GM23338 (cell line): ENCODE measurements around the gene ARHGEF39. TPM values are rescaled to one million over a fixed set of nuclear protein-coding genes. Genes with fewer than 3 reads are reported as not detected.

Experiments
- ATAC-seq: fragments of 200-7000 bp; cut with Tn5 transposase; 3 replicates; pipeline ENCODE4 v1.9.1; 2020
- DNase-seq: peaks from one replicate; pipeline ENCODE4 v3.0.0-alpha.2; 2015; ENCODE audit warnings: low spot score
- H2AFZ ChIP-seq: fragments of 200-600 bp; sonication (generic); 2 replicates; pipeline ENCODE4 v1.8.0; 2016; ENCODE audit warnings: antibody characterized with exemption, mild to moderate bottlenecking, moderate library complexity
- H3F3A ChIP-seq: fragments of 200-600 bp; sonication (generic); replicated peaks from 2 replicates; pipeline ENCODE4 v1.8.0; 2017; ENCODE audit warnings: antibody characterized with exemption, mixed run types, low read depth
- H3K27ac ChIP-seq: fragments of 200-600 bp; sonication (generic); 2 replicates; pipeline ENCODE4 v1.6.1; 2016; ENCODE audit warnings: low read depth
- H3K27me3 ChIP-seq: fragments of 200-600 bp; sonication (generic); 2 replicates; pipeline ENCODE4 v1.8.0; 2016; ENCODE audit warnings: mild to moderate bottlenecking, mixed run types, moderate library complexity; ENCODE audit not compliant: insufficient read depth
- H3K36me3 ChIP-seq: fragments of 200-600 bp; sonication (generic); 2 replicates; pipeline ENCODE4 v1.8.0; 2016; ENCODE audit warnings: mild to moderate bottlenecking; ENCODE audit not compliant: insufficient read depth
- H3K4me1 ChIP-seq: fragments of 200-600 bp; sonication (generic); 2 replicates; pipeline ENCODE4 v1.8.0; 2016; ENCODE audit warnings: mild to moderate bottlenecking, moderate library complexity; ENCODE audit not compliant: insufficient read depth
- H3K4me2 ChIP-seq: fragments of 200-600 bp; sonication (generic); 2 replicates; pipeline ENCODE4 v1.7.1; 2017; ENCODE audit warnings: mixed run types
- H3K4me3 ChIP-seq: fragments of 200-600 bp; sonication (generic); 2 replicates; pipeline ENCODE4 v1.6.1; 2016; ENCODE audit warnings: mixed run types
- H3K79me2 ChIP-seq: fragments of 200-600 bp; sonication (generic); replicated peaks from 2 replicates; pipeline ENCODE4 v1.8.0; 2017; ENCODE audit warnings: mild to moderate bottlenecking; ENCODE audit not compliant: insufficient read depth
- H3K9me2 ChIP-seq: fragments of 200-600 bp; sonication (generic); 2 replicates; pipeline ENCODE4 v1.8.0; 2017; ENCODE audit not compliant: insufficient read depth
- H4K20me1 ChIP-seq: fragments of 200-600 bp; sonication (generic); replicated peaks from 2 replicates; pipeline ENCODE4 v1.8.0; 2017; ENCODE audit warnings: mild to moderate bottlenecking; ENCODE audit not compliant: insufficient read depth
- H3K27ac Mint-ChIP-seq: 2 replicates; pipeline ENCODE4 v1.8.0; 2020; ENCODE audit warnings: inconsistent platforms, mild to moderate bottlenecking, moderate library complexity, mixed read lengths
- H3K27me3 Mint-ChIP-seq: 3 replicates; pipeline ENCODE4 v1.8.0; 2022; ENCODE audit warnings: low read depth, mild to moderate bottlenecking, moderate library complexity, mixed read lengths, inconsistent platforms; ENCODE audit not compliant: insufficient read depth, poor library complexity
- H3K36me3 Mint-ChIP-seq: 3 replicates; pipeline ENCODE4 v1.8.0; 2021; ENCODE audit warnings: low read depth, mild to moderate bottlenecking, inconsistent platforms, moderate library complexity, mixed read lengths
- H3K4me1 Mint-ChIP-seq: 3 replicates; pipeline ENCODE4 v1.8.0; 2020; ENCODE audit warnings: mild to moderate bottlenecking, inconsistent platforms, mixed read lengths
- H3K4me3 Mint-ChIP-seq: 3 replicates; pipeline ENCODE4 v1.8.0; 2021; ENCODE audit warnings: moderate library complexity, mild to moderate bottlenecking, inconsistent platforms, mixed read lengths
- H3K9me3 Mint-ChIP-seq: 3 replicates; pipeline ENCODE4 v1.8.0; 2020; ENCODE audit warnings: moderate library complexity, mild to moderate bottlenecking, inconsistent platforms, mixed read lengths
- CREB1 ChIP-seq: fragments of 250-450 bp; sonication (Bioruptor Pico); IDR thresholded peaks from 2 replicates; pipeline ENCODE4 v1.5.0; 2020; ENCODE audit warnings: low read depth, mild to moderate bottlenecking, moderate library complexity
- EZH2 ChIP-seq: fragments of 200-600 bp; sonication (generic); IDR thresholded peaks from one replicate; pipeline ENCODE4 v1.8.0; 2017; ENCODE audit warnings: antibody characterized with exemption, mild to moderate bottlenecking, low read depth; ENCODE audit not compliant: unreplicated experiment
- EZH2phosphoT487 ChIP-seq: fragments of 200-600 bp; sonication (generic); IDR thresholded peaks from one replicate; pipeline ENCODE4 v1.8.1; 2018; ENCODE audit warnings: antibody characterized with exemption; ENCODE audit not compliant: unreplicated experiment
- JUNB ChIP-seq: IDR thresholded peaks from one replicate; pipeline ENCODE4 v1.6.1; 2016; ENCODE audit warnings: antibody characterized with exemption; ENCODE audit not compliant: unreplicated experiment
- NANOG ChIP-seq: IDR thresholded peaks from 2 replicates; pipeline ENCODE4 v1.6.1; 2016; ENCODE audit warnings: antibody characterized with exemption, borderline replicate concordance
- POLR2AphosphoS5 ChIP-seq: IDR thresholded peaks from 2 replicates; pipeline ENCODE4 v1.6.1; 2016; ENCODE audit warnings: antibody characterized with exemption, low read depth
- STAT1 ChIP-seq: IDR thresholded peaks from one replicate; pipeline ENCODE4 v1.6.1; 2016; ENCODE audit warnings: antibody characterized with exemption; ENCODE audit not compliant: unreplicated experiment
- ZNF114 ChIP-seq: fragments of 250-450 bp; sonication (Bioruptor Pico); IDR thresholded peaks from 2 replicates; pipeline ENCODE4 v1.5.0; 2020; ENCODE audit warnings: mild to moderate bottlenecking, moderate library complexity
- ZNF331 ChIP-seq: fragments of 250-450 bp; sonication (Bioruptor Pico); IDR thresholded peaks from 2 replicates; pipeline ENCODE4 v1.5.0; 2020; ENCODE audit warnings: low read depth, mild to moderate bottlenecking, moderate library complexity
- polyA plus RNA-seq: library from polyadenylated mRNA; unstranded; fragments of >200 nt; fragmentation: Nextera tagmentation; extraction: Ambion mirVana; gene quantifications from 2 replicates; pipeline ENCODE4 v1.2.1, GENCODE V29; 2016
- total RNA-seq: library from RNA; depleted of rRNA; stranded (reverse); fragments of >200 nt; shearing (Covaris generic); gene quantifications from 2 replicates; pipeline ENCODE4 v1.2.3, GENCODE V29; 2014
- TF ChIP-seq, protein P1 (sequence below), 2 experiments: fragments of 200-600 bp in 1 of 2; sonication (generic) in 1 of 2; conservative IDR thresholded peaks; 2 replicates each; pipeline versions ENCODE4 v1.5.1 to v1.6.1; 2016 to 2017; ENCODE audit warnings: antibody characterized with exemption in 2 of 2, low read depth in 2 of 2, mild to moderate bottlenecking in 2 of 2, moderate library complexity in 1 of 2
- TF ChIP-seq, protein P2 (sequence below): IDR thresholded peaks from one replicate; pipeline ENCODE4 v1.6.1; 2018; ENCODE audit warnings: antibody characterized with exemption; ENCODE audit not compliant: unreplicated experiment
- TF ChIP-seq, protein P3 (sequence below): fragments of 250-450 bp; sonication (Bioruptor Pico); IDR thresholded peaks from 2 replicates; pipeline ENCODE4 v1.5.0; 2020; ENCODE audit warnings: mild to moderate bottlenecking, moderate library complexity
- TF ChIP-seq, protein P4 (sequence below): IDR thresholded peaks from 2 replicates; pipeline ENCODE4 v1.6.1; 2016; ENCODE audit warnings: antibody characterized with exemption

The ARHGEF39 gene
- total and polyA plus RNA-seq, 2 experiments from 2014 or later = 16.8 to 31.0 TPM

DNA sequence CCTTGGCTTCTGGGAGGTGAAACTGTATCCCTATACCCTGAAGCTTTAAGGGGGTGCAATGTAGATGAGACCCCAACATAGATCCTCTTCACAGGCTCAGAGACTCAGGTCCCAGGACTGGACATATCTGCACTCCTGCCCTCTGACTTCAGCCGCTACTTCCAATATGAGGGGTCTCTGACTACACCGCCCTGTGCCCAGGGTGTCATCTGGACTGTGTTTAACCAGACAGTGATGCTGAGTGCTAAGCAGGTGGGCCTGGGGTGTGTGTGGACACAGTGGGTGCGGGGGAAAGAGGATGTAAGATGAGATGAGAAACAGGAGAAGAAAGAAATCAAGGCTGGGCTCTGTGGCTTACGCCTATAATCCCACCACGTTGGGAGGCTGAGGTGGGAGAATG lies 14.1 kb upstream of the ARHGEF39 start:
- Mint-ChIP-seq H3K4me1 (peaks cover 31% of the 10 kb centered on the region), H3K27me3 (peaks cover 25% of the 10 kb centered on the region), H3K36me3 (peaks cover 24% of the 10 kb centered on the region), H3K4me3 (no peak overlapping the region), H3K9me3 (no peaks in the 10 kb centered on the region), H3K27ac (no peak overlapping the region)
- peaks cover 3% of the 10 kb centered on the region; the same call in 1 of the 2 replicates for H4K20me1 ChIP-seq
- H3F3A ChIP-seq = peaks cover 24% of the 10 kb centered on the region
- no peaks in the 10 kb centered on the region for H3K79me2 ChIP-seq
- H3K36me3 ChIP-seq = peaks cover 7% of the 10 kb centered on the region
- H3K27ac ChIP-seq = no peak overlapping the region
- no peak overlapping the region for H3K4me3 ChIP-seq
- ATAC-seq (no peak), DNase-seq (no peak)
- peaks cover 15% of the 10 kb centered on the region for H3K4me1 ChIP-seq
- no peak overlapping the region for H2AFZ ChIP-seq
- TF ChIP-seq CREB1 (CRISPR knock-in tag) (no peak), EZH2phosphoT487 (no peak), ZNF114 (no peak), STAT1 (no peak), JUNB (no peak), EZH2 (no peak), ZNF331 (CRISPR knock-in tag) (no peak), NANOG (no peak), POLR2AphosphoS5 (no peak)
- TF ChIP-seq, protein P1, sequence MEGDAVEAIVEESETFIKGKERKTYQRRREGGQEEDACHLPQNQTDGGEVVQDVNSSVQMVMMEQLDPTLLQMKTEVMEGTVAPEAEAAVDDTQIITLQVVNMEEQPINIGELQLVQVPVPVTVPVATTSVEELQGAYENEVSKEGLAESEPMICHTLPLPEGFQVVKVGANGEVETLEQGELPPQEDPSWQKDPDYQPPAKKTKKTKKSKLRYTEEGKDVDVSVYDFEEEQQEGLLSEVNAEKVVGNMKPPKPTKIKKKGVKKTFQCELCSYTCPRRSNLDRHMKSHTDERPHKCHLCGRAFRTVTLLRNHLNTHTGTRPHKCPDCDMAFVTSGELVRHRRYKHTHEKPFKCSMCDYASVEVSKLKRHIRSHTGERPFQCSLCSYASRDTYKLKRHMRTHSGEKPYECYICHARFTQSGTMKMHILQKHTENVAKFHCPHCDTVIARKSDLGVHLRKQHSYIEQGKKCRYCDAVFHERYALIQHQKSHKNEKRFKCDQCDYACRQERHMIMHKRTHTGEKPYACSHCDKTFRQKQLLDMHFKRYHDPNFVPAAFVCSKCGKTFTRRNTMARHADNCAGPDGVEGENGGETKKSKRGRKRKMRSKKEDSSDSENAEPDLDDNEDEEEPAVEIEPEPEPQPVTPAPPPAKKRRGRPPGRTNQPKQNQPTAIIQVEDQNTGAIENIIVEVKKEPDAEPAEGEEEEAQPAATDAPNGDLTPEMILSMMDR (conservative IDR thresholded peaks at IDR 0.05; ENCODE audit: low read depth in 2 of 2) = no peak
- TF ChIP-seq, protein P2, sequence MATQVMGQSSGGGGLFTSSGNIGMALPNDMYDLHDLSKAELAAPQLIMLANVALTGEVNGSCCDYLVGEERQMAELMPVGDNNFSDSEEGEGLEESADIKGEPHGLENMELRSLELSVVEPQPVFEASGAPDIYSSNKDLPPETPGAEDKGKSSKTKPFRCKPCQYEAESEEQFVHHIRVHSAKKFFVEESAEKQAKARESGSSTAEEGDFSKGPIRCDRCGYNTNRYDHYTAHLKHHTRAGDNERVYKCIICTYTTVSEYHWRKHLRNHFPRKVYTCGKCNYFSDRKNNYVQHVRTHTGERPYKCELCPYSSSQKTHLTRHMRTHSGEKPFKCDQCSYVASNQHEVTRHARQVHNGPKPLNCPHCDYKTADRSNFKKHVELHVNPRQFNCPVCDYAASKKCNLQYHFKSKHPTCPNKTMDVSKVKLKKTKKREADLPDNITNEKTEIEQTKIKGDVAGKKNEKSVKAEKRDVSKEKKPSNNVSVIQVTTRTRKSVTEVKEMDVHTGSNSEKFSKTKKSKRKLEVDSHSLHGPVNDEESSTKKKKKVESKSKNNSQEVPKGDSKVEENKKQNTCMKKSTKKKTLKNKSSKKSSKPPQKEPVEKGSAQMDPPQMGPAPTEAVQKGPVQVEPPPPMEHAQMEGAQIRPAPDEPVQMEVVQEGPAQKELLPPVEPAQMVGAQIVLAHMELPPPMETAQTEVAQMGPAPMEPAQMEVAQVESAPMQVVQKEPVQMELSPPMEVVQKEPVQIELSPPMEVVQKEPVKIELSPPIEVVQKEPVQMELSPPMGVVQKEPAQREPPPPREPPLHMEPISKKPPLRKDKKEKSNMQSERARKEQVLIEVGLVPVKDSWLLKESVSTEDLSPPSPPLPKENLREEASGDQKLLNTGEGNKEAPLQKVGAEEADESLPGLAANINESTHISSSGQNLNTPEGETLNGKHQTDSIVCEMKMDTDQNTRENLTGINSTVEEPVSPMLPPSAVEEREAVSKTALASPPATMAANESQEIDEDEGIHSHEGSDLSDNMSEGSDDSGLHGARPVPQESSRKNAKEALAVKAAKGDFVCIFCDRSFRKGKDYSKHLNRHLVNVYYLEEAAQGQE = no peak
- TF ChIP-seq, protein P3, sequence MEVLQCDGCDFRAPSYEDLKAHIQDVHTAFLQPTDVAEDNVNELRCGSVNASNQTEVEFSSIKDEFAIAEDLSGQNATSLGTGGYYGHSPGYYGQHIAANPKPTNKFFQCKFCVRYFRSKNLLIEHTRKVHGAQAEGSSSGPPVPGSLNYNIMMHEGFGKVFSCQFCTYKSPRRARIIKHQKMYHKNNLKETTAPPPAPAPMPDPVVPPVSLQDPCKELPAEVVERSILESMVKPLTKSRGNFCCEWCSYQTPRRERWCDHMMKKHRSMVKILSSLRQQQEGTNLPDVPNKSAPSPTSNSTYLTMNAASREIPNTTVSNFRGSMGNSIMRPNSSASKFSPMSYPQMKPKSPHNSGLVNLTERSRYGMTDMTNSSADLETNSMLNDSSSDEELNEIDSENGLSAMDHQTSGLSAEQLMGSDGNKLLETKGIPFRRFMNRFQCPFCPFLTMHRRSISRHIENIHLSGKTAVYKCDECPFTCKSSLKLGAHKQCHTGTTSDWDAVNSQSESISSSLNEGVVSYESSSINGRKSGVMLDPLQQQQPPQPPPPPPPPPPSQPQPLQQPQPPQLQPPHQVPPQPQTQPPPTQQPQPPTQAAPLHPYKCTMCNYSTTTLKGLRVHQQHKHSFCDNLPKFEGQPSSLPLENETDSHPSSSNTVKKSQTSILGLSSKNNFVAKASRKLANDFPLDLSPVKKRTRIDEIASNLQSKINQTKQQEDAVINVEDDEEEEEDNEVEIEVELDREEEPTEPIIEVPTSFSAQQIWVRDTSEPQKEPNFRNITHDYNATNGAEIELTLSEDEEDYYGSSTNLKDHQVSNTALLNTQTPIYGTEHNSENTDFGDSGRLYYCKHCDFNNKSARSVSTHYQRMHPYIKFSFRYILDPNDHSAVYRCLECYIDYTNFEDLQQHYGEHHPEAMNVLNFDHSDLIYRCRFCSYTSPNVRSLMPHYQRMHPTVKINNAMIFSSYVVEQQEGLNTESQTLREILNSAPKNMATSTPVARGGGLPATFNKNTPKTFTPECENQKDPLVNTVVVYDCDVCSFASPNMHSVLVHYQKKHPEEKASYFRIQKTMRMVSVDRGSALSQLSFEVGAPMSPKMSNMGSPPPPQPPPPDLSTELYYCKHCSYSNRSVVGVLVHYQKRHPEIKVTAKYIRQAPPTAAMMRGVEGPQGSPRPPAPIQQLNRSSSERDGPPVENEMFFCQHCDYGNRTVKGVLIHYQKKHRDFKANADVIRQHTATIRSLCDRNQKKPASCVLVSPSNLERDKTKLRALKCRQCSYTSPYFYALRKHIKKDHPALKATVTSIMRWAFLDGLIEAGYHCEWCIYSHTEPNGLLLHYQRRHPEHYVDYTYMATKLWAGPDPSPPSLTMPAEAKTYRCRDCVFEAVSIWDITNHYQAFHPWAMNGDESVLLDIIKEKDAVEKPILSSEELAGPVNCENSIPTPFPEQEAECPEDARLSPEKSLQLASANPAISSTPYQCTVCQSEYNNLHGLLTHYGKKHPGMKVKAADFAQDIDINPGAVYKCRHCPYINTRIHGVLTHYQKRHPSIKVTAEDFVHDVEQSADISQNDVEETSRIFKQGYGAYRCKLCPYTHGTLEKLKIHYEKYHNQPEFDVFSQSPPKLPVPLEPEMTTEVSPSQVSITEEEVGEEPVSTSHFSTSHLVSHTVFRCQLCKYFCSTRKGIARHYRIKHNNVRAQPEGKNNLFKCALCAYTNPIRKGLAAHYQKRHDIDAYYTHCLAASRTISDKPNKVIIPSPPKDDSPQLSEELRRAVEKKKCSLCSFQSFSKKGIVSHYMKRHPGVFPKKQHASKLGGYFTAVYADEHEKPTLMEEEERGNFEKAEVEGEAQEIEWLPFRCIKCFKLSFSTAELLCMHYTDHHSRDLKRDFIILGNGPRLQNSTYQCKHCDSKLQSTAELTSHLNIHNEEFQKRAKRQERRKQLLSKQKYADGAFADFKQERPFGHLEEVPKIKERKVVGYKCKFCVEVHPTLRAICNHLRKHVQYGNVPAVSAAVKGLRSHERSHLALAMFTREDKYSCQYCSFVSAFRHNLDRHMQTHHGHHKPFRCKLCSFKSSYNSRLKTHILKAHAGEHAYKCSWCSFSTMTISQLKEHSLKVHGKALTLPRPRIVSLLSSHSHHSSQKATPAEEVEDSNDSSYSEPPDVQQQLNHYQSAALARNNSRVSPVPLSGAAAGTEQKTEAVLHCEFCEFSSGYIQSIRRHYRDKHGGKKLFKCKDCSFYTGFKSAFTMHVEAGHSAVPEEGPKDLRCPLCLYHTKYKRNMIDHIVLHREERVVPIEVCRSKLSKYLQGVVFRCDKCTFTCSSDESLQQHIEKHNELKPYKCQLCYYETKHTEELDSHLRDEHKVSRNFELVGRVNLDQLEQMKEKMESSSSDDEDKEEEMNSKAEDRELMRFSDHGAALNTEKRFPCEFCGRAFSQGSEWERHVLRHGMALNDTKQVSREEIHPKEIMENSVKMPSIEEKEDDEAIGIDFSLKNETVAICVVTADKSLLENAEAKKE = no peak
- TF ChIP-seq, protein P4, sequence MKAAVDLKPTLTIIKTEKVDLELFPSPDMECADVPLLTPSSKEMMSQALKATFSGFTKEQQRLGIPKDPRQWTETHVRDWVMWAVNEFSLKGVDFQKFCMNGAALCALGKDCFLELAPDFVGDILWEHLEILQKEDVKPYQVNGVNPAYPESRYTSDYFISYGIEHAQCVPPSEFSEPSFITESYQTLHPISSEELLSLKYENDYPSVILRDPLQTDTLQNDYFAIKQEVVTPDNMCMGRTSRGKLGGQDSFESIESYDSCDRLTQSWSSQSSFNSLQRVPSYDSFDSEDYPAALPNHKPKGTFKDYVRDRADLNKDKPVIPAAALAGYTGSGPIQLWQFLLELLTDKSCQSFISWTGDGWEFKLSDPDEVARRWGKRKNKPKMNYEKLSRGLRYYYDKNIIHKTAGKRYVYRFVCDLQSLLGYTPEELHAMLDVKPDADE = no peak
- peaks cover 17% of the 10 kb centered on the region for H3K27me3 ChIP-seq
- no peaks in the 10 kb centered on the region for H3K9me2 ChIP-seq
- no peak overlapping the region for H3K4me2 ChIP-seq
